K562 (cell line): ENCODE data around the gene PDGFA. TPM values are rescaled to one million over a fixed set of nuclear protein-coding genes. Genes with fewer than 3 reads are reported as not detected.

Experiments
- ATAC-seq: fragments of 200-7000 bp; cut with Tn5 transposase; 3 replicates; pipeline ENCODE4 v1.9.1; 2020; ENCODE audit warnings: moderate library complexity
- BruUV-seq: library from RNA; stranded (reverse); fragments of 400-500 nt; replicated peaks from 2 replicates; lab custom pipeline; 2021; lab: Mats Ljungman, UMichigan
- CTCF ChIA-PET: fragments of 300-600 bp; formaldehyde crosslinking; extraction: SDS; loops from one replicate; lab custom pipeline; 2021; ENCODE audit warnings: low intra/inter-chr PET ratio; lab: Yijun Ruan, JAX
- POLR2A ChIA-PET: fragments of 300-600, 350-650 bp; sonication (Branson Sonifier 250); formaldehyde crosslinking; extraction: SDS; loops from one replicate; lab custom pipeline; 2021; ENCODE audit warnings: antibody characterized with exemption, inconsistent platforms; lab: Yijun Ruan, JAX
- DNase-seq, 4 experiments: peaks; one replicate each; pipeline versions ENCODE4 v3.0.0 to v3.0.0-alpha.2; 2011 to 2018; ENCODE audit warnings: low spot score in 3 of 4, mixed read lengths in 3 of 4; ENCODE audit errors: extremely low read depth in 1 of 4
- FAIRE-seq: peaks from 2 replicates; lab custom pipeline; 2011; peaks lifted over from hg19 to GRCh38; lab: Jason Lieb, UNC
- H2AFZ ChIP-seq: 2 replicates; pipeline ENCODE4 v1.6.0; 2011; ENCODE audit warnings: low read depth, low read length, control low read depth, inconsistent platforms
- H3K27ac ChIP-seq: fragments of 200-600 bp; 3 replicates; pipeline ENCODE4 v1.8.0; 2011; ENCODE audit warnings: low read depth, mild to moderate bottlenecking, control low read depth, inconsistent platforms, low read length, moderate library complexity, mixed read lengths; ENCODE audit errors: extremely low read depth
- H3K27me3 ChIP-seq, 2 experiments: fragments of 300-600 bp in 1 of 2; 2 replicates in 1 of 2; 3 replicates in 1 of 2; pipeline versions ENCODE4 v1.6.0 to v1.8.0; 2011; ENCODE audit warnings: inconsistent platforms in 2 of 2, low read length in 2 of 2, mild to moderate bottlenecking in 1 of 2, mixed read lengths in 1 of 2, moderate library complexity in 1 of 2; ENCODE audit not compliant: control insufficient read depth in 2 of 2, insufficient read depth in 2 of 2
- H3K36me3 ChIP-seq: fragments of 300-600 bp; 3 replicates; pipeline ENCODE4 v1.8.0; 2011; ENCODE audit warnings: mild to moderate bottlenecking, low read length, inconsistent platforms; ENCODE audit not compliant: control insufficient read depth, insufficient read depth
- H3K4me1 ChIP-seq, 2 experiments: fragments of 200-600 bp in 1 of 2; replicated peaks in 1 of 2; 2 replicates in 1 of 2; 3 replicates in 1 of 2; pipeline versions ENCODE4 v1.5.1 to v1.8.0; 2011; ENCODE audit warnings: inconsistent platforms in 2 of 2, low read length in 2 of 2, mild to moderate bottlenecking in 1 of 2, mixed read lengths in 1 of 2, moderate library complexity in 1 of 2; ENCODE audit not compliant: control insufficient read depth in 2 of 2, insufficient read depth in 2 of 2
- H3K4me2 ChIP-seq: 2 replicates; pipeline ENCODE4 v1.6.1; 2011; ENCODE audit warnings: low read length, control low read depth, inconsistent platforms, mixed read lengths; ENCODE audit not compliant: insufficient read depth
- H3K4me3 ChIP-seq: fragments of 200-600 bp; sonication (generic), shearing (Covaris generic); 2 replicates; pipeline ENCODE4 v1.5.1; 2016; ENCODE audit warnings: control low read depth, inconsistent platforms
- H3K79me2 ChIP-seq: fragments of 200-600 bp; 3 replicates; pipeline ENCODE4 v1.8.0; 2011; ENCODE audit warnings: low read length, inconsistent platforms; ENCODE audit not compliant: control insufficient read depth, insufficient read depth
- H3K9ac ChIP-seq, 2 experiments: 2 replicates each; pipeline versions ENCODE4 v1.6.0 to v1.6.1; 2011; ENCODE audit warnings: low read depth in 2 of 2, low read length in 2 of 2, control low read depth in 1 of 2, inconsistent platforms in 1 of 2, mild to moderate bottlenecking in 1 of 2, mixed read lengths in 1 of 2; ENCODE audit not compliant: insufficient read depth in 1 of 2
- H3K9me1 ChIP-seq: one replicate; pipeline ENCODE4 v1.6.0; 2011; ENCODE audit warnings: inconsistent platforms, mild to moderate bottlenecking, low read length, moderate library complexity; ENCODE audit not compliant: control insufficient read depth, insufficient read depth
- H3K9me3 ChIP-seq: replicated peaks from 2 replicates; pipeline ENCODE4 v1.5.1; 2011; ENCODE audit warnings: low read depth, low read length, inconsistent platforms; ENCODE audit not compliant: control insufficient read depth, insufficient read depth
- H4K20me1 ChIP-seq: replicated peaks from 2 replicates; pipeline ENCODE4 v1.6.1; 2011; ENCODE audit warnings: low read length, inconsistent platforms, mixed read lengths; ENCODE audit not compliant: control insufficient read depth, insufficient read depth
- E2F3 ChIP-seq: fragments of 250-450 bp; sonication (Bioruptor Pico); IDR thresholded peaks from 2 replicates; pipeline ENCODE4 v1.4.0; 2020; ENCODE audit warnings: mild to moderate bottlenecking
- FOSL1 ChIP-seq: fragments of 200-800 bp; sonication (Bioruptor generic); conservative IDR thresholded peaks from 2 replicates; pipeline ENCODE4 v1.6.1; 2016; ENCODE audit warnings: missing genetic modification characterization, missing compliant biosample characterization
- FOXJ2 ChIP-seq: fragments of 200-800 bp; sonication (Bioruptor generic); IDR thresholded peaks from 2 replicates; pipeline ENCODE4 v1.6.1; 2016; ENCODE audit warnings: missing genetic modification characterization, missing compliant biosample characterization
- ILF3 ChIP-seq: fragments of 450-650 bp; IDR thresholded peaks from 2 replicates; pipeline ENCODE4 v1.6.1; 2018; ENCODE audit warnings: antibody characterized with exemption, mild to moderate bottlenecking, moderate library complexity, borderline replicate concordance
- MAX ChIP-seq: sonication (generic); formaldehyde crosslinking; IDR thresholded peaks from 2 replicates; pipeline ENCODE4 v1.9.0; 2022; ENCODE audit warnings: mild to moderate bottlenecking, missing genetic modification reagents
- PHB2 ChIP-seq: fragments of 450-650 bp; IDR thresholded peaks from 2 replicates; pipeline ENCODE4 v1.6.1; 2017; ENCODE audit warnings: low read depth
- SETDB1 ChIP-seq: IDR thresholded peaks from one replicate; pipeline ENCODE4 v1.6.1; 2012; ENCODE audit warnings: low read length, control low read depth, inconsistent platforms
- SIRT6 ChIP-seq: IDR thresholded peaks from one replicate; pipeline ENCODE4 v1.6.1; 2012; ENCODE audit warnings: low read depth, mild to moderate bottlenecking, control low read depth, inconsistent platforms, low read length, moderate library complexity
- USF1 ChIP-seq: sonication (generic); formaldehyde crosslinking; IDR thresholded peaks from 2 replicates; pipeline ENCODE4 v1.9.0; 2022; ENCODE audit warnings: mild to moderate bottlenecking, missing genetic modification reagents
- ZNF518B ChIP-seq: fragments of 250-450 bp; sonication (Bioruptor Pico); IDR thresholded peaks from 2 replicates; pipeline ENCODE4 v1.5.0; 2021; ENCODE audit warnings: mild to moderate bottlenecking, moderate library complexity
- WGBS: fragments of 100-300 bp; shearing (Covaris generic); methylation state at CpG from one replicate; pipeline ENCODE4 v1.1.6; 2016; ENCODE audit warnings: low coverage, mixed read lengths; ENCODE audit not compliant: insufficient coverage; ENCODE audit errors: missing lambda C conversion rate; 5-methylcytosine and 5-hydroxymethylcytosine counted together
- in situ Hi-C: fragments of 300-500 bp; cut with MboI; formaldehyde crosslinking; loops from 4 replicates; pipeline ENCODE4 v1.15.0; 2018; ENCODE audit warnings: inconsistent platforms, mixed read lengths
- intact Hi-C: fragments of 100-400 bp; cut with micrococcal nuclease; formaldehyde crosslinking; loops from 2 replicates; pipeline ENCODE4 v1.14.2; 2022
- polyA plus RNA-seq, 8 experiments: library from polyadenylated mRNA; depleted of rRNA in 4 of 8; stranded (reverse) in 5 of 8; unstranded in 3 of 8; fragments of >200 nt; fragmentation: Nextera tagmentation in 2 of 8; fragmentation: Illumina TruSeq in 1 of 8; extraction: Ambion mirVana in 2 of 8; extraction: Trizol in 1 of 8; gene quantifications; 2 replicates each; pipeline versions ENCODE4 v1.2.1 to v1.2.3, GENCODE V29; 2011 to 2014; ENCODE audit warnings: inconsistent platforms in 1 of 8, missing spikeins in 1 of 8
- total RNA-seq, 7 experiments: library from RNA; depleted of rRNA in 6 of 7; stranded (reverse); fragments of >200 nt in 6 of 7; fragmentation: Illumina TruSeq in 2 of 7; extraction: Trizol in 2 of 7; gene quantifications; 2 replicates each; pipeline versions ENCODE4 v1.2.1 to v1.2.3, GENCODE V29; 2011 to 2021; ENCODE audit warnings: low replicate concordance in 1 of 7

Gene PDGFA
- total and polyA plus RNA-seq, 9 of the 15 experiments (the other 6 are each of a cell fraction or from before 2014, with no cell fraction given), result 2.5 to 10.2 (median 4.6) TPM

GRCh38 chr7:450036-450435 is 69.6 kb downstream of the PDGFA start:
- H4K20me1 ChIP-seq, result no peaks in the 10 kb centered on the region
- H2AFZ ChIP-seq, result no peak overlapping the region
- WGBS, result 46% methylated on average over 11 of the region's 11 CpGs
- H3K36me3 ChIP-seq, result no peaks in the 10 kb centered on the region
- H3K4me3 ChIP-seq, result no peak overlapping the region
- no peaks in the 10 kb centered on the region for H3K79me2 ChIP-seq
- H3K9me3 ChIP-seq, result no peaks in the 10 kb centered on the region
- H3K27ac ChIP-seq, result no peak overlapping the region
- ChIA-PET POLR2A (interaction anchor here (0.6 to 1.6 kb wide), 5 partner anchors 10 to 50 kb away, joined by 3 to 6 read pairs (median 3); no protein-coding TSS in a partner anchor), CTCF (no interaction called here)
- H3K9me1 ChIP-seq, result no peaks in the 10 kb centered on the region
- H3K4me1 ChIP-seq, result peaks cover 0 to 51% of the 10 kb centered on the region in 2 experiments; a peak in 3 of 5 replicates
- peaks cover 3 to 28% of the 10 kb centered on the region in 2 experiments; a peak in 3 of 5 replicates for H3K27me3 ChIP-seq
- in situ Hi-C loops (no loop called here), intact Hi-C loops (no loop called here)
- BruUV-seq, result no TSS peak
- no peak for TF ChIP-seq ILF3
- no peak for TF ChIP-seq E2F3
- no peak overlapping the region for H3K4me2 ChIP-seq
- no peak for ATAC-seq
- no peak for DNase-seq
- no peak for FAIRE-seq
- H3K9ac ChIP-seq, result no peak overlapping the region

GRCh38 chr7:449324-450019 is 70.2 kb downstream of the PDGFA start:
- BruUV-seq, result no TSS peak
- H2AFZ ChIP-seq, result no peak overlapping the region
- H3K4me1 ChIP-seq, result peaks cover 0 to 50% of the 10 kb centered on the region in 2 experiments; a peak in 3 of 5 replicates
- H3K9me3 ChIP-seq, result no peaks in the 10 kb centered on the region
- H3K27ac ChIP-seq, result no peak overlapping the region
- no peaks in the 10 kb centered on the region for H3K36me3 ChIP-seq
- no peak overlapping the region for H3K4me2 ChIP-seq
- WGBS, result 19% methylated on average over 17 of the region's 17 CpGs
- no peaks in the 10 kb centered on the region for H4K20me1 ChIP-seq
- FAIRE-seq, result no peak
- ChIA-PET POLR2A (interaction anchor here (0.6 to 1.6 kb wide), 5 partner anchors 9 to 50 kb away, joined by 3 to 6 read pairs (median 3); no protein-coding TSS in a partner anchor), CTCF (no interaction called here)
- H3K9me1 ChIP-seq, result no peaks in the 10 kb centered on the region
- ATAC-seq, result no peak
- peaks cover 3 to 28% of the 10 kb centered on the region in 2 experiments; a peak in 3 of 5 replicates for H3K27me3 ChIP-seq
- H3K4me3 ChIP-seq, result no peak overlapping the region
- DNase-seq, result no peak
- intact Hi-C loops, result no loop called here
- H3K79me2 ChIP-seq, result no peaks in the 10 kb centered on the region
- in situ Hi-C loops, result no loop called here
- H3K9ac ChIP-seq, result no peak overlapping the region
- no peak for TF ChIP-seq FOXJ2
- TF ChIP-seq SIRT6, result no peak
- TF ChIP-seq MAX (CRISPR knock-in tag), result no peak
- TF ChIP-seq PHB2, result no peak
- TF ChIP-seq ZNF518B, result no peak
- TF ChIP-seq USF1 (CRISPR knock-in tag), result no peak
- no peak for TF ChIP-seq SETDB1
- TF ChIP-seq FOSL1 (tag), result no peak
